Stimulated activated CD4-positive, alpha-beta T cell treated with anti-CD3 and anti-CD28 coated beads, Interleukin-12 subunit alpha, Interleukin-12 subunit beta, amount 100 ng/mL, for 48 hours (primary cell): ENCODE measurements around the gene LRRC56.
"Not testable (repeated sequence)": the region's sequence is repeated elsewhere in the genome, so short reads cannot be mapped to it uniquely, and the experiment has no call there.

Experiments
- DNase-seq, 3 donors: peaks; one replicate each; pipeline ENCODE4 v3.0.0-alpha.2; 2020; ENCODE audit warnings: low read depth in 2 of 3, low spot score in 1 of 3

LRRC56 gene

DNA sequence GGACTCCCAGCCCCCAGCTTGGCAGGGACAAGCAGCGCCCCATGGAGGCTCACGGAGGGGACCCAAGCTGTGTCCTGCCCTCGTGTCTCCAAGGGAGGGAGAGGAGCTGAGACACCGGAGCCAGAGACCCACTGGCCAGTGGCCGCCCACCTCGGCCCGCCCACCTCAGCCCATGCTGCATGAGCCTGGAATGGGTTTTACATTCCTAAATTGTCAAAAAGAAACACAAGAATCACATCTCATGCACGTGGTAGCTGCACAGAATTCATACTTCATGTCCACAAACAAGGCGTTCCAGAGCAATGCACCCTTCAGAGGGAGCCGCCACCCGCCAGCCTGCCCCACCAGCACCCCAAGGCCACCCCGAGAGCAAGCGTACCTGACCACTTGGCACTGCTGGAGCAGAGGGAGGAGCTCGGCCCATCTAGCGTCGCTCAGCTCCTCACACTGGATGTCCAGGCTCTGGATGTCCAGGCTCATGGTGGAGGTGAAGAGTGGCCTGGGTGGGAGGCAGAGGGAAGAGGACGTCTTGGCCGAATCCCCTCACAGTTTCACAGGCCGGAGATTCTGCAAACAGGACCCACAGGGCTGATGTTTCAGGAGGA is 35.5 kb upstream of the LRRC56 start:
- no peak for DNase-seq

DNA sequence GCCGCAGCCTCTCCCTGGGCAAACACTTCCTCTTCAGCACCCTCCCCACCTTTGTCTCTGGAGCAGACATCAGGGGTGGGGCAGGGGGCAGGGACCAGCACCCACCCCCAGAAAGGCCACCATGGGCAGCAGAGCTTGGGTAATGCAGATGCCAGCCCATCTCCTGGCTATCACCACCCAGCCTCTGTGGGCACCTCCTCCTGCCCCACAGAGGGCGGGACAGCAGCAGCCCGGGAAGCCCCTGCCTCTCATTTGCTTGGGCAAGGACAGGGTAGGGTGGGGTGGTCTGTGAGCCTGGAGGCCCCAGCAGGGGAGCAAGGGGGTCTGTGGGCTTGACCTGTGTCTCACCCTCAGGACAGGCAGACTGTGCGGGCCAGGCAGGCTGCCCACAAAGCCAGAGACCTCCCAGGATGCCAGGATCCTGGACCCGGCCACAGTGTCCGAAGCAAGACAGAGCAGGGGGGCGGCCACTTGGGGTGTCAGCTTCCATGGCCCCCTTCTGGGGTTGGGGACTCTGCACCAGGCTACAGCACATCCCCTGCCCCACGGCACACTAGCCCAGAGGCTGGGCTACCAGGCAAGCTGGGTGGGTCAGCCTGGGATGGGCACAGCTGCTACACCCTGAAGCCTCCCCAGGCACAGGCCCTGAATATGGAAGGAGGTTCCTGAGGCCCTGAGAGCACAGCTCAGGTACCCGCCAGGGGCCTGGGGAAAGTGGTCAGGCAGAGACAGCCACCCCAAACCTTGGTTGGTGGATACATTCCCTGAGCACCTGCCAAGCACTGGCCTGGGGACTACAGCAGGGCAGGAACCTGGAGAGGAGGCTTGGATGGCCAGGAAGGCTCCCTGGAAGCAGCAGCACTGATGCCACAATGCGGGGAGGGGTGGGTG is 34.8 kb upstream of the LRRC56 start:
- no peak for DNase-seq

GRCh38 chr11:503179-503981 is 33.9 kb upstream of the LRRC56 start:
- DNase-seq, result peak in 1 of 3 donors; percentile 23

- DNase-seq, result no peak
These were observed 33.0 kb upstream of the LRRC56 start for GRCh38 chr11:504053-504993.

DNA sequence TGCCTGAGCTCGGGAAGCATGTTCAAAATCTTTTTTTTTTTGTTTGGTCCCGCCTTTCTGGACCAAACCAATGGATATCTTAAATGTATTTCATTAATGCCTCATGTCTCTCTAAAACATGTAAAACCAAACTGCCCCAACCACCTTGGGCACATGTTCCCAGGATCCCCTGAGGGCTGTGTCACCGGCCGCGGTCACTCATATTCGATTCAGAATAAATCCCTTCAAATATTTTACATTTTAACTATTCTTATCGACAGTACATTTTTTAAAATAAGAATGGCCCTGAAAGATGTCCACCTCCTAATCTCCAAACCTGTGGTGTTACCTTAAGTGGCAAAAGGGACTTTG is 32.4 kb upstream of the LRRC56 start:
- no peak for DNase-seq

- DNase-seq, result peak; percentile 95 to 98 (median 96)
These were observed 30.9 kb upstream of the LRRC56 start for GRCh38 chr11:506238-506994.

DNA sequence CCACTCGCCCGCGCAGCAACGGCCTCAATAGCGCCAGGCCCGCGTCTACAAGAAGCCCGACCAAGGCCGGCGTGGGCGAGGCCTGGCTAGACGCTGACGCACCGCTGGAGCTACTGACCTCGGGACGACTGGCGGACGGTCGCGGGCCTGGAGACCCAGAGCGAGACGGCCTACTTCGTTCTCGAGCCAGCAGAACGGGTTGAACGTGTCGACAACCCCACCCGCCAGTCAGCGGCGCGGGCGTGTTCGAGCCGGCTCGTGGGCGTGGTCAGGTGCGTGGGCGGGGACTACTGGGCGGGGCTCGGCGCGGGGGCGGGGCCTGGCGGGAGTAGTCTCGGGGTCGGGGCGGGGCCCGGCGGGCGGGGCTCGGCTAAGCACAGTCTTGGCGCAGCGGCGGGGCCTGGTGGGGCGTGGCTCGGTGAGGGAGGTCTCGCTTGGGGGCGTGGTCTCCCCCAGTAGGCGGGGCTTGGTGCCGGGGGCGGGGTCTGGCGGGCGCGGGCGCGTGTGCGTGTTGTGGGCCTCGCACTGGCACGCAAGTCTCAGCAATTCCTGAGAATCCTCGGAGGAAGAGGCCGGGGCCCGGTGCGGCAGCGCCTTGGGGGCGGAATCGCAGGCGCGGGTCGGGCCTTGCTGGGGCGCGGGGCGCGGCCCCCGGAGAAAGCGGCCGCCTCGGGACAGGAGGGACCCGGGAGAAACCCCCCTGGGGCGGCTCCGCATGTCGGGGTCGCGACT is 30.2 kb upstream of the LRRC56 start, which contains the start of gene RNH1:
Gene RNH1 (minus strand): TSS at position 248 of the 732 bp plus-strand sequence. CDS start 5,080 bp downstream, outside the sequence.
- peak; percentile 99 to 100 (median 100) for DNase-seq

DNA sequence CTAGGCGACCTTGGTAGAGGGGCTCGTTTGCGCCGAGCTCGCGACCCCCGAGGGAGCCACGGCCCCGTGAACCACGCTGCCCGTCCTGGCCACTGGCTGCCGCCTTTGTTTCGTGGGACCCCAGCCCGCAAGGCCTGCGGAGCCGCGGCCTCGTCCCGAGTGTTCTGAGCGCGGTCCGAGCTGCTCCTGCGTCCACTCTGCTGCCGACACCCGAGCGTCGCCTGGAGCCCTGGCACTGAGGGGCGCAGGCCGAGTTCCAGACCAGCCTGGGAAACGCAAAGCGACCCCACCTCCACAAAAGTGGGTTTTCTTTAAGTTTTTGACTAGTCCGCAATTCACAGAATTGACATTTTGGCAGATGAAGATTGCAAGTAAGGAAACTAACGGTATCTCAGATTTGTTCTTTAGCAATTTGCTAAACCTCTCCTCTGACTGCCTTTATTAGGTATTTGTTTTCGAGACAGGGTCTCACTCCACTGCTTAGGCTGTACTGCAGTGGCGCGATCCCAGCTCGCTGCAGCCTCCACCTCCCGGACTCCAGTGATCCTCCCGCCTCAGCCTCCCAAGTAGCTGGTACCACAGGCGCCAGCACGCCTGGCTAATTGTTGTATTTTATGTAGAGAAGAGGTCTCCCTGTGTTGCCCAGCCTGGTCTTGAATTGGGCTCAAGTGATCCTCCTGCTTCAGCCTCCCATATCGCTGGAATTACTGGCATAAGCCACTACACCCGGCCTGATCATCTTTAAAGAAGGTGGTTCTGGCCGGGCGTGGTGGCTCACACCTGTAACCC is 29.4 kb upstream of the LRRC56 start:
- no peak for DNase-seq

DNA sequence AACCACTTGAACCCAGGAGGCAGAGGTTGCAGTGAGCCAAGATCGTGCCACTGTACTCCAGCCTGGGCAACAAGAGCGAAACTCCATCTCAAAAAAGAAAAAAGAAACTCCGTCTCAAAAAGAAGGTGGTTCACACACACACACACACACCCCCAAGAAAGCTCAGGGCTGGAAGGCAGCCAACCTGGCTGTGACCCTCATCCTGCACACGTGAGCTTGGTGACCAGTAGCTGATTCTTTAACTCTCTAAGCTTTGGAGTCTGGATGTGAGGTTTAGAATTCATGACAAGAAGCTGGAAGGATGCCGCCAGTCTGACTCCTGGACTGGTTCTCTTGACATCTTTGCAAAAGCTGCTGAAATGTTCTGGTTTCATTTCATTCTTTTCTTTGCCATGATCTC is 28.4 kb upstream of the LRRC56 start:
- no peak for DNase-seq

- DNase-seq, result no peak
These were observed 24.3 kb upstream of the LRRC56 start for GRCh38 chr11:512761-513595.

DNA sequence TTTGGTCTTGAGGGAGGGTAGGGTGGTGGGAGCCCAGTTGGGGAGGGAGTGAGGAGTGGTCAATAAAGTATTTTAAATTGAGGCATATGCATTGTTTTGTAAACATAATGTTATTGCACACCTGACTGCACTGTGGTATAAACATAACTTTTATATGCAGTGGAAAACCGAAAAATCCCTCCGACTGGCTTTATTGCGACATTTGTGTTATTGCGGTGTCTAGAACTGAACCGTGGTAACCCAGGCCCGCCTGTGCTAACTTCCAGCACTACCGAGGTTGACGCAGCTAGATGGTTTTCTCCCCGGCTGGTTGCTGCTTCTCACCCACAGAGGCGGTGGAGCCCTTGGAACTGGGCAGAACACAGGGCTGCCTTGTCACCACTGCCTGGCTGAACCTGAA is 22.7 kb upstream of the LRRC56 start:
- DNase-seq, result no peak

DNA sequence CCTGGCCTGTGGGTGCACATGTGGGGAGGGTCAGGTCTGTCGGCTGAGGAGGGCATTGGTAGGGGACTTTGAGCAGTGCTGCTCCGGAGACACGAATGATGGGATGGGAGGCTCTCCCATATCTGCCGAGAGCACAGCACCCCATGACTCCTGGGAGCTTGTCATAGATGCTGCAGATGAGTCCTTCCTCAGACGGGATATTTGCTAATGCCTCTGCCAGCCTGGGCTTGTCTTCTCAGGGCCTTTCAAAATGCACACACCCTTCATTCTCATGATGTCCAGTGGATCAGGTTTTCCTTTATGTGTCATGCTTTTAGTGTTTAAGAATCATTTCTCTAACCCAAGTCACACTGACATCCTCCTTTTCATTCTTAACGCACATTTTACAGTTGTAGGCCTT is 22.2 kb upstream of the LRRC56 start:
- no peak for DNase-seq

DNA sequence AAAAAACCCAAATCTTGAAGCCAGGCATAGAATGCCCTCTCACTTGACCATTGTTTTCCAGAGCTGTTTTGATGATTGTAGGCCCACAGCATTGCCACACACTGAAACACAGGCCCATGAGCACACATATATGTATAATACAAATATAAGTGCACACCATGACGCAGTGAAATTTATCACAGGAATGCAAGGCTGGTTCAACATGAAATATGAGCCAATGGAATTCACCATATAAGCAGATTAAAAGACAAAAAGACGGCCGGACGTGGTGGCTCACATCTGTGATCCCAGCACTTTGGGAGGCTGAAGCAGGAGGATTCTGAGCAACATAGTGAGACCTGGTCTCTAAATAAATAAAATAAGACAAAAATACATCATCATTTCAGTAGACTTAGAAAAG is 20.9 kb upstream of the LRRC56 start:
- no peak for DNase-seq

GRCh38 chr11:516918-517685 is 20.2 kb upstream of the LRRC56 start:
- not testable (repeated sequence) for DNase-seq

- peak; percentile 80 to 88 (median 81) for DNase-seq
These were observed 18.7 kb upstream of the LRRC56 start for GRCh38 chr11:518463-519202.
